Stimulated activated naive CD4-positive, alpha-beta T cell treated with Interleukin-2 at 50 U/mL for 16 hours (primary cell): ENCODE data around the gene ARHGAP1.

Experiments used
- DNase-seq: peaks from one replicate; lab custom pipeline; 2025; lab: John Stamatoyannopoulos, UW

Gene ARHGAP1

DNA sequence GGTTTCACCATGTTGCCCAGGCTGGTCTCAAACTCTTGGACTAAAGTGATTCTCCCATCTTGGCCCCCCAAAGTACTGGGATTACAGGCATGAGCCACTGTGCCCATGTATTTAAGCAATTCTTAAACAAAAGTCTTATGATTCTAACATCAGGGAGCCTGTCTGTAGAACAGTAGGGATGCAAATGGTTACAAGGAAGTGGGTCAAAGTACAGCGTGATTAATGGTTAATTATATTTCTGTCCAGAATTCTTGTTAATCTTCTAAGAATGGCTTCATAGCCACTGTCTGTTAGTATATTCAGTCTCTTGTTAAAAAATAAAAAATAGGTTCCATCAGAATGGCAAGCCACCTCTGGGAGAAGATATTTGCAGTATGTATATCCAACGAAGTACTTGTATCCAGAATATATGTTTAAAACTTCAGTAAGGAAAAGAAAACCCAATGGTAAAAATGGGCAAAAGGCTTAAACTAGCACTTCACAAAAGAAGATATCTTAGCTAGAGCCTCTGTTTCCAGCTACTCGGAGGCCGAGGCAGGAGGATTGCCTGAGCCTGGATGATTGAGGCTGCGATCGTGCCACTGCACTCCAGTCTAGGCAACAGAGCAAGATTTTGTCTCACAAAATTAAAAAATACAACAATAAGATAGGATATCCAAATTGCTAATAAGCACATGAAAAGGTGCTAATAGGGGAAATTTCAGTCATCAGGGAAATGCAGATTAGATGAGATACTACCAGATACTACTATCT, 60.2 kb downstream of the ARHGAP1 start:
- DNase-seq, result no peak

DNA sequence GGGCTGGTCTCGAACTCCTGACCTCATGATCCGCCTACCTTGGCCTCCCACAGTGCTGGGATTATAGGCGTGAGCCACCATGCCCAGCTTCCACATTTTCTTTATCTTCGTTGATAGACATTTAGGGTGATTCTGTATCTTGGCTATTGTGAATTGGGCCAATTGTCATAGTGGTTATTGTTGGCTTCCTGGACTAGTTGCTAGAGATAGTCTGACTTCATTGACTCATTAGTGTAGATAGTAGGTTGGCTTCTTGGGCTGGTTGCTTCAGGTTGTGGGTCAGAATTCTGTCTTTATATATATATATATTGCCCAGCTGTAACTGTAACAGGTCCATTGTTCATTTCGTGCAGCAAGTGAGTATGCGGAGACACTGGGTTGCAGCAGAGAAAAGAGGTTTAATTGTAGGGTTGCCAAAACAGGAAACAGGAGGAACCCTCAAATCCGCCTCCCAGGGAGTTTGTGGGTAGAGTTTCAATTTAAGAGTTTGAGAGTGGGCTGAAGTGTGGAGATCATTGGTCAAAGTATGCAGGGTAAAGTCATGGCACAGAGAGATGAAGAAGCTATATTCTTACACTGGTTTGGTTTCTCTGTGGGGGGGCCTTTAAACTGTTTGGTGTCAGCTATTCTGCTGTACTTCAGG, 61.1 kb downstream of the ARHGAP1 start:
- no peak for DNase-seq

DNA sequence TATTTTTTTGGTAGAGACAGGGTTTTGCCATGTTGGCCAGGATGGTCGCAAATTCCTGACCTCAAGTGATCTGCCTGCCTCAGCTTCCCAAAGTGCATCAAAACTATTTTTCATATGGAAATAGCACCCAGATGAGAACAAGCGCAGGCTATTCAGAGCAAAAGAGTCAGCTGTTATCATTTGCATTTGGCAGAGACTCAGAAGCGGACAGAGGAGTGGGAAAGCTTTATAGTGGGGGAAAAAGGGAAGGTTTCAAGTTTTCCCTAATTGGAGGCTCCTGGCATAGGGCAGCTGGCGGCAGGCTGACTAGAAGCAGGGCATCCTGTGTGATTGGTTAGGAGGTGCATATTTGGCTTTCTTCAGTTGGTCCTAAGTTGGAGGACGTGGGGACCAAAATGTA, 62.9 kb downstream of the ARHGAP1 start:
- no peak for DNase-seq

DNA sequence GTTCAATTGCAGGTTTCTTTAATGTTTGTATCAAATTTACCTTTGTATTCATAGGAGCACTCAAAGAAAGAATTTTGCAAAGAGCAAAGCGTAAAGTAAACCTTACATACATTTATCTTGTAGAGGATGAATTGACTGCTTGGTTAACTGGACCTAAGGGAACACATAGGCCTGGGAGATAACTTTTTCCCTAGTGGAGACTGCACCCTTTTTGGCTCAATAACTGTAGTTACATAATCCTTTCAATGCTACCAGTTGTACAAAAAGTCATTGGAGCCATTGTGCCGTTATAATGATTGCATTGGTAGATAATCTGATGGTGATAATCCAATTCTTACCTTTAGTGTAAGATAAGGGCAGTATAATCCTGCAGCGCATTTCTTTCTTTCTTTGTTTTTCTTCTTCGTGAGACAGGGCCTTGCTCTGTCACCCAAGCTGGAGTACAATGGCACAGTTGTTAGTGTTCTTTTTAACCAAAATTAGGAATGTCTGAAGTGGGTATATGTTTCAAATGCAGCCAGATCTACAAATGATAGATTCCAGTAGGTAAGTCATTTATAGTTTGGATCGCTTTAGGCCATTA, 64.8 kb downstream of the ARHGAP1 start:
- no peak for DNase-seq

DNA sequence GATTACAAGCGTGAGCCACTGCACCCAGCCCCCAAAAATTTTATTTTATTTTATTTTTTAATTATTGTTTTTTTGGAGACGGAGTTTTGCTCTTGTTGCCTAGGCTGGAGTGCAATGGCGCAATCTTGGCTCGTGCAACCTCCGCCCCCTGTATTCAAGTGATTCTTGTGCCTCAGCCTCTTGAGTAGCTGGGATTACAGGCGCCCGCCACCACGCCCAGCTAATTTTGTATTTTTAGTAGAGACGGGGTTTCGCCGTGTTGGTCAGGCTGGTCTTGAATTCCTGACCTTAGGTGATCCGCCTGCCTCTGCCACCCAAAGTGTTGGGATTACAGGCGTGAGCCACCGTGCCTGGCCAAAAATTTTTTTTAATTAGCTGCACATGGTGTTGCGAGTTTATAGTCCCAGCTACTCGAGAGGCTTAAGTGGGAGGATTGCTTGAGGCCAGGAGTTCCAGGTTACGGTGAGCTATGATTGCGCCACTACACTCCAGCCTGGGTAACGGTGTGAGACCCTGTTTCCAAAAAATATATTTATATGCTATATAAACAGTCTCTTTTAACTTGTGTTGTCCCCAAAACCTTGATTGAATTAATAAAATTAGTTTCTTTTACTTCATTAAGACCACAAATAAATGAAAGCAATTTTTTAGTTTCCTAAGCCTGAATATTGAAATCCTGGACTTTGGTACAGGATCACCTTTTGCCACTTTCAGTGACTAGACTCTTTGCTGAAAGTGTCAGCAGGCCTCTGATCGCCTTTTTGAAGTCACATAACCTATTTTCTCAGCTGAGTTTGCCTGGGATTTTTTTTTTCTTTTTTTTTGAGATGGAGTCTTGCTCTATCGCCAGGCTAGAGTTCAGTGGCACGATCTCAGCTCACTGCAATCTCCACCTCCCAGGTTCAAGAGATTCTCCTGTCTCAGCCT, 66.9 kb downstream of the ARHGAP1 start:
- DNase-seq, result no peak

DNA sequence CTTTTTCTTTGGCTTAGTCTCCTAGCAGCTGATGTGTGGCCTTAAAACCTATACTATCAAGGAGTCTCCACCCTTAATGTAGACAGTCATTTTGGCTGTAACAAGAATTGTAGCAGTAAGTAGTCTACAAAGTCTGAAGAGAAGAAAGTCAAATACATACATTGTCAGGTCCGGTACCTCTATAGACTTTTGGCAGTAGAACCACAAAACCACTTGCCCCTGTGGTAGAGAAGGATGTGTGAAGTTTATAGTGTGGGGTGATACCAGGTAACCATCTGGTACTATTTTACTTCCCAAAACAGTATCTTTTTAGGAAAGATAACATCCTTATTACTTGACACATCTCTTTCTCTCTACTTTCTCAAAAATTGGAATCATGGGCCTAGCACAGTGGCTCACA, 67.9 kb downstream of the ARHGAP1 start:
- no peak for DNase-seq

DNA sequence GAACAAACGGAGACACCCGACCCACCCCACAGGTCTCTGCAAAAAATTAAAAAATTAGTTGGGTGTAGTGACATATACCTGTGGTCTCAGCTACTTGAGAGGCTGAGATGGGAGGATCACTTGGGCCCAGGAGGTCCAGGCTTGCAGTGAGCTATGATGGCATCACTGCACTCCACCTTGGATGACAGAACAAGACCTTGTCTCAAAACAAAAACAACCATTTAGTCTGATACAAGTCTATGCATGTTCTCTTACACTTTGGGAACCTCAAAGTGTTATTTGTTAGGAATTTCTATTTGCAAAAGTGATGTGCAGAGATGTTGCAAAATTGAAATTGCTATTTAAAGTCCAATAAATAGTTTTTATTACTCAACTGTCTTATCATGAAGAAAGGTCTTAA, 68.7 kb downstream of the ARHGAP1 start:
- no peak for DNase-seq

DNA sequence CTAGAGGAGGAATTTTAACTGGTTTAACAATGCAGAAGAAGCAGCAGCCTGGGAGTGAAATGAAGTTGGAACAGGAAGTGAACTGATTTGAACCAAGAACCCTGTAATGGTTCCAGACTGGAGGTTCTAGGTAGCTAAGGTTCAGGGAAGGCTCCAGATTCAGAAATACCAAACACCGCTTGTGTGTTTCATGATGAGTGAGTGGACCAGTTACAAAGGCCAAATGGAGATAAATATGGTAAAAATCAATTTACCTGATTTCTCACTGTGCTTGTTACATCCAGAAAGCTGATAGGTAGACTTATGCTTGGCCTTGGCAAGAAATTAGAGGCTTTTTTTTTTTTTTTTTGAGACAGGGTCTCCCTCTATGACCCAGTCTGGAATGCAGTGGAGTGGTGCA, 70.2 kb downstream of the ARHGAP1 start:
- no peak for DNase-seq

DNA sequence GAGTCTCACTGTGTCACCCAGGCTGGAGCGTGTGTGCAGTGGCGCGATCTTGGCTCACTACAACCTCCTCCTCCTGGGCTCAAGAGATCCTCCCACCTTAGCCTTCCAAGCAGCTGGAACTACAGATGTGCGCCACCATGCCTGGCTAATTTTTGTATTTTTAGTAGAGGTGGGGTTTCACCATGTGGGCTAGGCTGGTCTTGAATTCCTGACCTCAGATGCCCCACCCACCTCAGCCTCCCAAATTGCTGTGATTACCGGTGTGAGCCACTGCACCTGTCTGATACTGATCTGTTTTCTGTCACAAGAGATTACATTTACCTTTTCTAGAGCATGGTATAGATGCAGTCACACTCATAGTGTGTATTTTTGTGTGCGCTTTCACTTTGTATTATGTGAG, 71.5 kb downstream of the ARHGAP1 start:
- DNase-seq, result no peak
